Measurements from ENCODE around the gene SLC10A3. TPM values are rescaled to one million over a fixed set of nuclear protein-coding genes. Genes with fewer than 3 reads are reported as not detected.

SLC10A3 gene
- total and polyA plus RNA-seq, 2 of the 13 experiments (the other 11 are each of a cell fraction or from before 2014, with no cell fraction given) = 10.1 to 11.5 TPM

DNA sequence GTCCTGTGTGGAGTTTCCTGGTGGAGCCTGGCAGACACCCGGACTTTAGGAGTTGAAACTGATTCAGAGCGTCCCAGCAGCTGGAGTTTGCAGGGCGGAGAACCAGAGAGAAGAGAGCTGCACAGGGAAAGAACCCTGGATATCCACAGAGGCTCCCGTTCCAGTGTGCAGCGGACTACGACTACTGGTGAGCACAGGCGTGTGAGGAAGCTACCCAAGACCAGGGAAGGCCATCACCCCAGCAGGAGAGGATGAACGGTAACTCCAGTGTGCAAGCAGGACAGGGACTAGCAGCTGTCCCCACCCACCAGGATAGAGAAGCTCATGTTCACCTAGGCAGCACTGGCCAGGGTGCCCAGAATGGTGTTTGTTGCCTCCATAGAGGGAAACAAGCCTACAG, 13.6 kb downstream of the SLC10A3 start:
- in situ Hi-C loops (cut with HindIII; ENCODE audit: extremely low pct_ligation_motif_present, low pct_unique_long_range_greater_than_20kb) = no loop called here
- H4K20me1 ChIP-seq (ENCODE audit: insufficient read depth, low read length) = no peaks in the 10 kb centered on the region
- H3K4me2 ChIP-seq (ENCODE audit: low read depth, low read length) = no peak overlapping the region
- H3K27me3 ChIP-seq (ENCODE audit: control insufficient read depth in 1 of 2, insufficient read depth in 2 of 2, low read length in 2 of 2) = no peaks in the 10 kb centered on the region
- no peak for TF ChIP-seq ZNF354B (CRISPR knock-in tag; IDR thresholded peaks at IDR 0.05)
- no peak for TF ChIP-seq ONECUT2 (CRISPR knock-in tag; IDR thresholded peaks at IDR 0.05)
- TF ChIP-seq KDM5B (CRISPR knock-in tag; IDR thresholded peaks at IDR 0.05; ENCODE audit: borderline replicate concordance) = no peak
- no peak for TF ChIP-seq PCBP1 (IDR thresholded peaks at IDR 0.05; ENCODE audit: borderline replicate concordance, low read depth, low read length)
- no peak for TF ChIP-seq IKZF4 (CRISPR knock-in tag; IDR thresholded peaks at IDR 0.05; ENCODE audit: borderline replicate concordance, low read depth, not compliant biosample characterization)
- no peak for TF ChIP-seq ZNF335 (CRISPR knock-in tag; IDR thresholded peaks at IDR 0.05)
- TF ChIP-seq TEAD3 (CRISPR knock-in tag; optimal IDR thresholded peaks at IDR 0.05; ENCODE audit: borderline replicate concordance) = no peak
- no peak for TF ChIP-seq FOXP1 (IDR thresholded peaks at IDR 0.05)
- TF ChIP-seq FOXP1 (CRISPR knock-in tag; IDR thresholded peaks at IDR 0.05) = no peak
- TF ChIP-seq SIX4 (CRISPR knock-in tag; IDR thresholded peaks at IDR 0.05) = no peak
- no peak for TF ChIP-seq PAX8 (CRISPR knock-in tag; IDR thresholded peaks at IDR 0.05; ENCODE audit: borderline replicate concordance)
- TF ChIP-seq ZMYM3 (CRISPR knock-in tag; IDR thresholded peaks at IDR 0.05) = no peak
- TF ChIP-seq FOXM1 (CRISPR knock-in tag; IDR thresholded peaks at IDR 0.05) = no peak
- no peak for TF ChIP-seq CCDC6 (CRISPR knock-in tag; IDR thresholded peaks at IDR 0.05)
- TF ChIP-seq HES4 (CRISPR knock-in tag; IDR thresholded peaks at IDR 0.05; ENCODE audit: borderline replicate concordance) = no peak
- no peak for TF ChIP-seq TARDBP (CRISPR knock-in tag; IDR thresholded peaks at IDR 0.05)
- TF ChIP-seq ELF4 (CRISPR knock-in tag; IDR thresholded peaks at IDR 0.05; ENCODE audit: borderline replicate concordance) = no peak
- TF ChIP-seq SOX6 (IDR thresholded peaks at IDR 0.05) = no peak
- no peak for TF ChIP-seq SOX6 (CRISPR knock-in tag; IDR thresholded peaks at IDR 0.05)
- TF ChIP-seq PHF8 (CRISPR knock-in tag; IDR thresholded peaks at IDR 0.05) = no peak
- H2AFZ ChIP-seq (ENCODE audit: low read length) = no peak overlapping the region
- intact Hi-C loops (cut with micrococcal nuclease; ENCODE audit: unreplicated experiment) = no loop called here
- ChIA-PET POLR2A (no interaction called here), CTCF (ENCODE audit: low intra/inter-chr PET ratio, low total read pairs) (no interaction called here)
- H3K9me3 ChIP-seq (ENCODE audit: low read length) = no peaks in the 10 kb centered on the region
- FAIRE-seq = no peak
- peaks cover 15% of the 10 kb centered on the region for H3K4me1 ChIP-seq (ENCODE audit: insufficient read depth, low read length)
- DNase-seq (ENCODE audit: low spot score) = no peak
- 88% methylated on average over 7 of the region's 8 CpGs for WGBS (ENCODE audit: low lambda C conversion rate)
- ATAC-seq = no peak
- no peaks in the 10 kb centered on the region for H3K36me3 ChIP-seq (replicated peaks in 1 of 2; ENCODE audit: control insufficient read depth in 1 of 2, insufficient read depth in 2 of 2, low read length in 2 of 2)
- no peak overlapping the region for H3K27ac ChIP-seq (ENCODE audit: extremely low read length, insufficient read depth, low read length)
- no TSS peak for BruUV-seq (replicated peaks)
- no peaks in the 10 kb centered on the region for H3K79me2 ChIP-seq (ENCODE audit: insufficient read depth, low read length)
- no peak overlapping the region for H3K9ac ChIP-seq (ENCODE audit: insufficient read depth, low read depth, low read length)
- no peak overlapping the region for H3K4me3 ChIP-seq (replicated peaks in 1 of 3; ENCODE audit: insufficient read depth in 1 of 3, low read depth in 2 of 3, low read length in 3 of 3)

Measured in HepG2 (cell line).